Activated gamma-delta T cell treated with anti-CD3 and anti-CD28 coated beads, Interleukin-2, amount 50 U/mL, for 16 hours (primary cell): Measurements from ENCODE around the gene PDPK1.
"Not testable (repeated sequence)": the region's sequence is repeated elsewhere in the genome, so short reads cannot be mapped to it uniquely, and the experiment has no call there.

Experiments
- DNase-seq: peaks from one replicate; pipeline ENCODE4 v3.0.0-alpha.2; 2020; ENCODE audit warnings: low read depth

Gene PDPK1

DNA sequence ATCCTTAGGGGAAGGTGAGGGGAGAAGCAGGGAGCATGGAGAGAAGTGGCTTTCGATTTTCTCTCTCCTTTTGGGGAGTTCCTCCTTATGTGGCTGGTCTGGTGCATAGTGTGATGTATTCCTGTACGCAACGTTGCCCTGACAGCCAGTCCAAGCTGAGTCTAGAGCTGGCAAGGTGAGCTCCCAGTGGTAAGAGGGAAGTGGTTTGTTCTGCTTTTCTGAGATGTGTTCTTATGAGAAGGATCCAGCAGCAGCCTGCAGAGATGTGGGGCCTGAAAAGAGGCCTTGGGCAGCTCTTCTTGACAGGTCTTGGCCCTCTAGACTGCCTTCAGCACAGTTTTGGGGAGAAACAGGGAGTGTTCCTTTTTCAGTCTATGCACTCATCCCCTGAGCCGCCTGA is 3.1 kb downstream of the PDPK1 start:
- DNase-seq: not testable (repeated sequence)

DNA sequence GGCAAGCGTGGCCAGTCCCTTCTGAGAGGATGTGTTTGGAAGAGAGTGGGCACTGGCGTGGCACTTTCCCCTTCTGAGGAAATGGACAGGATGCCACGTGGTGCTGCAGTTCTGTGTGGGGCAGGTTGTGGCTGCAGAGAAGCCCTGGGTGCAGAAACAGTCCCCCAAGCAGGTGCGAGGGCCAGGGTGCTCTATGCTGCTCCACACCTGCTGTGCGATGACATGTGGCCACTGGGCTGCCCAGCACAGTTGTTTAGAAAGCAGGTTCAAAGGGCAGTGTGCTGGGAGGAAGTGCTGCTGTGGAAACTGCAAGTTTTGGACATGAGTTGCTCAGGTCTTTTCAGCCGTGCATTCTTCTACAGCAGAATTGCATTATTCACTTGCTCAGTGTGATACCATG is 3.6 kb downstream of the PDPK1 start:
- DNase-seq: not testable (repeated sequence)

DNA sequence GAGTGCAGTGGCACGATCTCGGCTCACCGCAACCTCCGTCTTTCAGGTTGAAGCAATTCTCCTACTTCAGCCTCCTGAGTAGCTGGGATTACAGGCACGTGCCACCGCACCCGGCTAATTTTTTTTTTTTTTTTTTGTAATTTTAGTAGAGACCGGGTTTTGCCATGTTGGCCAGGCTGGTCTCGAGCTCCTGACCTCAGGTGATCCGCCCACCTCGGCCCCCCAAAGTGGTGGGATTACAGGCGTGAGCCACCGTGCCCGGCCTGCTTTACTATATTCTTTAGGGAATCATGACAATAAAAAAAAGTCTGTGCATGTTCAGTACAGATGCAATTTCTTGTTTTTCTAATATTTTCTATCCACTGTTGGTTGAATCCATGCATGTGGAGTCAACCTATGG is 6.0 kb downstream of the PDPK1 start:
- DNase-seq: not testable (repeated sequence)

DNA sequence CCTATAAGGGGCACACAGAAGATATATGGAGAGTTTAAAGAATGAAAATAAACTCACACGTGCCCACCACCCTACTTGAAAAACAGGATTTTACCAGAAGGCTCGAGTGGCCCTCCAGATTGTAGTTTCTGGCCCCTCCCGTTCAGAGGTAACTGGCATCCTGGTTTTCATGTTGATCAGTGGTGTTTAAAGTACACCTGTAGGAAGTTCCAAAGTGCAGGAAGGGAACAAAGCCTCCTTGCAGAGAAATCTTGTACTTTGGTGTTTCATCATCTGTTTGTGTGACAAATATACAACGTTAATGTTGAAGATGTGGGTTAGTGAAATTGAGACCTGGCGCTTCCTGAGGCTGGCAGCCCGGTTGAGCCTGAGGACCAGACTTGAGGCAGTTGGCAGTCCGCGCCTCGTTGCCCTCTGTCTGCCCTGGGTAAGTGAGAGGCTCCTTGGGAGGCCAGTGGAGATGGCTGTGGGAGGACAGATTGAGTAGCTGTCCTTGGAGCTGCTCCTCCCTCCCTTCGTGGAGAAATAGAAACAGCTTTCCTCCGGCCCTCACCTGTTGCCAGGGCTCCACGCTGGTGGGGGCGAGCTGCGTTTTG is 12.6 kb downstream of the PDPK1 start:
- not testable (repeated sequence) for DNase-seq

DNA sequence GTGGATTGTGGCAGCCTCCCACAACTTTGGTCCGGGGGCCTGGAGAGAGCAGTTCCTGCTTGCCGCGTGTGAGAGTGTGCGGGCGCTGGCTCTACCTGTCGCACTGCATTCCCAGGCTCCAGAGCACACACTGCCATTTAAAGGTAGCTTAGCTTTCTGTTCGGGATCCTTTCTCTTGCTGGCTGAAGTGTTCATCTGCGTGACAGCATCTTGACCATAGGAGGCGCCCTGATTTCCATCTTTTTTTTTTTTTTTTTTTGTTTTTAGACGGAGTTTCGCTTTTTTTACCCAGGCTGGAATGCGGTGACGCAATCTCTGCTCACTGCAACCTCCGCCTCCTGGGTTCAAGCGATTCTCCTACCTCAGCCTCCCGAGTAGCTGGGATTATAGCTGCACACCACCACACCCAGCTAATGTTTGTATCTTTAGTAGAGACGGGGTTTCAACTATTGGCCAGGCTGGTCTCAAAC is 13.6 kb downstream of the PDPK1 start:
- not testable (repeated sequence) for DNase-seq

DNA sequence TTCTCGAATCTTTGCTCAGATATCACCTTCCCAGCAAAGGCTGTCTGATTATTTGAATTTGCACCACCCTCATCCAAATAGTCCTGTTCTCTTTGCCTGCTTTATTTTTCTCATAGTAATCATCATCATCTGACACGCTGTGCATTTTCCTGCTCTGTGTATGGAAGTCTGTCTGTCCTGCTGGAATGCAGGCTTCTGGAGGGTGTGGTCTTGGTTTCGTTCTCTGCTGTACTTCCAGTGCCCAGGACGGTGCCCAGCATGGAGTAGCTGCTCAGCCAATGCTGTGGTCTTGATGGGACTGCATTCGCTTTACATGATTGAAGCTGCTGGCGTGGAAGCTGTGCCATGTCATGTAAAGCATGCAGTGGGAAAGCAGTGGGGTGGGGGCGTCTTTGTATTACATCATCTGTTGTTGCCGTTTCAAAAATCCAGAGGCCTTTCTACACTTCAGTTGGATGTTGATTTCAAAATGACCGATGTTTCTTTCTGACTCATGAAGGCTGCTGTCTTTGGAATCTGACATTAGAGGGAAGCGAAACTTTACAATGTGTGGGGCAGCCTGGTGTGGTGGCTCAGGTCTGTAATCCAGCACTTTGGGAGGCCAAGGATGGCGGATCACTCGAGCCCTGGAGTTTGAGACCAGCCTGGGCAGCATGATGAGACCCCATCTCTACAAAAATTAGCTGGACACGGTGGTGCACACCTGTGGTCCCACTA is 17.0 kb downstream of the PDPK1 start:
- not testable (repeated sequence) for DNase-seq

DNA sequence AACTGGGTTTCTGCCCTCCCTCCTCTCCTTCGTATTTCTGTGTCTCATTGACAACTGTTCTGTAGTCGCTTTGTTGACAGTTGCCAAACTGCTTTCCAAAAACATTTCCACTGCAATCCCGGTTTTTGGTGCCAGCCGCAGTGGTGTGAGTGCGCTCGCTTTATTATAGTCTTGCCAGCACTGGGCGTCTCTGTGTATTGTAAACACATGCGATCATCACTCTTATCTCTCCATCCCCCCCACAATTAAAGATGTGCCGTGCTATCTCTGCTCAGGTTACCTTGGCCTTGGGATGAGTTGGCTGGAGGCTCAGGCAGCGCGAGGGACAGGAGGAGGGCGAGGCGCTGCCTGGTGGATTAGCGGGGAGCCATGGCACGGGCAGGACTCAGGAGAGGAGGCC is 19.3 kb downstream of the PDPK1 start:
- not testable (repeated sequence) for DNase-seq

DNA sequence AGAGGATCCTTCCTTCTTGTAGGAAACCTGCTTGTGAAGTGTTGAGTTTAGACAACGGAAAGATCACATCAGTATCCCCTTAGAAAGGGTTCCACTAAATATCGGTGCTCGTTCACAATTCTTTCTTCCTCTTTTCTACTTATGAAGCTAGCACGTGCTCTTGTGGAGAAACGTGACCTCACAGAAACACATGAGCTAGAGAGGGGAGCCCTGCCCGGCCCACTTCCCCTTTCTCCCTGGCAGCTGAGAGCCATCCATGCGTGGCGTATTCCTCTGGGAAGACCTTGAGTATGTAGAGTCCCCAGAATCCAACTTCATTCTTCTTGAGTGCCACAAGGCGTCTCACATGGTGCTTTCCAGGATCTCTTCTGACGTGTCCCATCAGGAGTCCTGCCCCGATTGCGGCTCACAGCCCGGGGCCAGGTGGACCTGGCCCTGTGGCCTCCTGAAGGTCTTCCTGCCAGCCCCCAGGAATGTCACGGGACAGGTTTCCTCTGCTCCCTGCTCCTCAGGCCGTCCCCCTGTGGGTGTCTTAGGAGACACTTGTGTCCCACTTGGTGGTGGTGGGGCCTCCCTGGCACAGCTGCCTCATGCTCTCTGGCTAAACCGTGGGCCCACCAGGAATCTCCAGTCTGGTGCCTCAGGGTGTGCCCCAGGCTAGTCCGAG is 22.4 kb downstream of the PDPK1 start:
- DNase-seq: not testable (repeated sequence)

DNA sequence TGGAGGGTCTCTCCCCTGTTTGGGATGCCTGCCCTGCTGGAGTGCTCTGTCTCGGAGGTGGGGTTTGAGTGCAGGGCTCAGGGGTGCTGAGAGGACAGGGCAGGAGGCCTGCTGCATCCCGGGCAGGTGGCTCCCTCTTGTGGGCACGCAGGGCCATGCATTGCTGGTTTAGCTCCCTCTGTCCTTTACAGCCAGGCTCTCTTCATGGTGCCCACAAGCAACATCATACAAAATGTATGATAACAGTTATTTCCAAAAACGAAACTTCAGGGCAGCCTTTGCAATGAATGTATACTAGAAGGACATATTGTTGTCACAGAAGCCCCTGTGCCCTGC is 22.9 kb downstream of the PDPK1 start:
- peak; percentile 39 for DNase-seq

DNA sequence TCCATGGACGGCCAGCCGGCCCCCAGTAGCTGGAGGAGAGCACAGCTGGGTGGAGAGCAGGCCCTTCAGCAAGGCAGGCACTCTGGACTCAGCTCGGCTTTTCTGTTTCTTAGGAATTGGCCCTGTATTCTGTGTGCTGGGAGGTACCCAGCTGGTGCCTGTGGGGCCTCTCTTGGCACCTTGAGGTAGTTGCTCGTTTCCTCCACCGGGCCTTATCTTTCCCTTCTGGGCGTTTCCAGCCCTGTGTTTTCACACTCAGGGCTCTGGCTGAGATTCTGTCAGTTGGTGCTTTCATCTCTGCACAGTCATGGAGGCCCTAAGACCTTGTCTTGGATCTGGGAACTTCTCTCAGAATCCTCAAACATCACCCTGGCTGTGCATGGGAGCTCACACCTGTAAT is 29.7 kb downstream of the PDPK1 start:
- DNase-seq: not testable (repeated sequence)

DNA sequence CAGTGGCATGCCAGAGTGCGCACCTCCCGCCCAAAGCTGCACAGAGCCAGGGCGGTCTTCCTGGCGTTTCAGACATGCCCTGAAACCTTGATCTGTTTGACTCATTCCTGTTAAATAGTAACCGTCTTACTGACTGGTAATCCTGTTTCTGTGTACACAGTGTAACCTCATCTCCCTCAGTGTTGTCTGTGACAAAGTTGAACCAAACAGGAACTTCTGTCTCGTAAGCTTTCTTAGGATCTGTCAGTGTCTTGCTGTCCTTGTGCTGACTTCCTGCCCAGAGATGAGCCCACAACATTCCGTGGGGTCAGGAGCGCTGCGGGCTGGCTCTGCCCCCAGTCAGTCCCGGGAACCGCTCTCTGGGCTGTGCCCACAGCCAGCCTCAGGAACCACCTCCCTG is 30.8 kb downstream of the PDPK1 start:
- DNase-seq: not testable (repeated sequence)

DNA sequence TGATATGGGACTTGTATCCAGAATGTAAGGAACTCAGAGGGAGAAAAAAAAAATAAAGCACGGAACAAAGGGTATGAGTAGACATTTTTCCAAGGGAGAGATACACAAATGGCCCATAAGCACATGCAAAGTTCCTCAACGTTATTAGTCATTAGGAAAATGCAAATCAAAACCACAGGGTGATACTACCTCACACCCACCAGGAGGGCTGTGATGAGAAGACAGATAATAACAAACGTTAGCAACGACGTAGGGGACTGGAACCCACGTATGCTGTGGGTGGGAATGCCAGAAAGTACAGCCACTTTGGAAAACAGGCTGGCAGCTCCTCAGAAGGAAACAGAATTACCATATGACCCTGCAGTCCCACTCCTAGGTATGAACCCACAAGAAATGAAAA is 34.9 kb downstream of the PDPK1 start:
- not testable (repeated sequence) for DNase-seq

DNA sequence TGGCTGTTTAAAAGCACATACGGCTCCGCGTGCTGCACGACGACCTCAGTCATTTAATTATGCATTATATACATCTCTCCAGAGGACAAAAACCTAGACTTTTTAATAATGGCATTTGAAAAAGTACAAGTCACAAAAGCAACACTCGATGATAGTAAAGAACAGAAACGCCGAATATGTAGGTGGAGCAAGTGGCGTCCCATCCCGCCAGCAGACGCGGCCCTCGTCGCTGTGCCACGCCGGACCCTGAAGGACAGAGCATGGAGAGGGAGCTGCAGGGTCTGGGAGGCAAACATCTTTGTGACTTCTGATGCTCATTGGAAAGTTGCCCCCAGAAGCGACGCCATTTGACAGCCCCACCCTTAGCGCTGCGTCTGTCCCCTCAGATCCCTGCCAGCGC is 38.0 kb downstream of the PDPK1 start:
- DNase-seq: not testable (repeated sequence)

DNA sequence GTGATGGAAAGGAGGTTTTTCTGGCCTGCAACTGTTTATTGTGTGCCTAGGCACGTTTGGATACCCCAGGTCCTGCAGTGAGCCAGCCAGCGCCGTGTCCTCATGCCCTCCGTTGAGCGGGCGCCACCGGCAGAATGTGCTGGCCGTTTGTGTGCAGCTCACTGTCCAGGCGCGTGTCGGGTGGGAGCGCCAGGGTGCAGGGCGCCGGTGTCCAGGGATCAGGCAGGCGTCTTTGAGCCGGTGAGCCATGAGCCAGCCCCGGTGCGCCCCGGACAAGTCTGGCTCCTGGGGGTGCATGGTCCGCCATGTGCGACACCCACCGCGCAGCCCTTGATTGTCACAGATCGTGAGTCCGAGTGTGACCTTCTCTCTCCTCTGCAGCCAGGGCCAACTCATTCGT is 39.2 kb downstream of the PDPK1 start:
- not testable (repeated sequence) for DNase-seq

DNA sequence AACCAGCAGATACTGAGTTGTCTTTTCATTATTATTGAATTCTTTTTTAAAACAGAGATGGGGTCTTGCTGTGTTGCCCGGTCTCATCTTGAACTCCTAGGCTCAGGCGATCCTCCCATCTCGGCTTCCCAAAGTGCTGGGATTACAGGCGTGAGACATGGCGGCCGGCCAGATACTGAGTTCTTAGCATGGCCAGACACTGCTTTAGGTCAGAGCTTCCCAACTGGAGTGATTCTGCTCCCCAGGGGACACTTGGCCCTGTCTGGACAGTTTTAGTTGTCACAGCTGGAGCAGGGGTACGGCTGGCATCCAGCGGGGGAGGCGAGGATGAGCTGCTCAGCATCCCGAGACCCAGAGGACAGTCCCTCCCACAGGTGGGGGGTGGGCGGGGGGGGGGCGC is 41.1 kb downstream of the PDPK1 start:
- not testable (repeated sequence) for DNase-seq

DNA sequence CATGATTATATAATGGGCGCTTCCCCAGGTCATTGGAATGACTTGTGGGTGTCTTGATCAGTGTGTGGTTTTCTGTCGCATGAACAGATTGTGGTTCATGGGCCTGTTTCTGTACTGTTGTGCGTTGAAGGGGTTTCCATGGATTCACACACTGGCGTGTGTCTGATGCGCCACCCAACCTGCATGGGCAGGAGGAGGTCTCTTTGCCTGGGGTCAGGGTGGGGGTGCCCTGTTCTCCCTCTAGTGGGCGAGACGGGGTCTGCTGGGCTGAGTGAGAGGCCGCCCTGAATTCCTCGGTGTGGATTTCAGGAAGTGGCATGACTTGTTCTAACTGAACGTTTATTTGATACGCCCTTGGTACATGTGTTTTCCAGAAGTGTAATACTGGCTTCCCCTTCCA is 42.3 kb downstream of the PDPK1 start:
- not testable (repeated sequence) for DNase-seq

DNA sequence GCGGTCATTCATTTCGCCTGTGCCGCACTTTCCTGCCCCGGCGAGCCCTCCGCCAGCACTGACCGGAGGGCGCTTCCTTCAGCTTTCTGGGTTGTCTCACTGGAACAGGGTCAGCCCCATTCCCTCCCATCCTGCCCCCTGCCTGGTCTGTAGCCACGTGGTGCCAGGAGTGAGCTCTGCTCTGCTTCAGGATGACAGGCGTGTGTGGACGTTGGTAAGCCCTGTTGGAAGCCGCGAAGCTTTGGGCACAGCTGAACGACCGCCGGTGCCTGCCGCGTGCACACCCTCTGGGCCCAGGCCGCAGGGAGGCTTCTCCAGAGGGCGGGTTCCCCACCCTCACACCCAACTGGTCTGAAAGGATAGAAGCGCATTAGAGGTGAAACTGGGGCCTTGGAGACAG is 43.0 kb downstream of the PDPK1 start:
- not testable (repeated sequence) for DNase-seq

DNA sequence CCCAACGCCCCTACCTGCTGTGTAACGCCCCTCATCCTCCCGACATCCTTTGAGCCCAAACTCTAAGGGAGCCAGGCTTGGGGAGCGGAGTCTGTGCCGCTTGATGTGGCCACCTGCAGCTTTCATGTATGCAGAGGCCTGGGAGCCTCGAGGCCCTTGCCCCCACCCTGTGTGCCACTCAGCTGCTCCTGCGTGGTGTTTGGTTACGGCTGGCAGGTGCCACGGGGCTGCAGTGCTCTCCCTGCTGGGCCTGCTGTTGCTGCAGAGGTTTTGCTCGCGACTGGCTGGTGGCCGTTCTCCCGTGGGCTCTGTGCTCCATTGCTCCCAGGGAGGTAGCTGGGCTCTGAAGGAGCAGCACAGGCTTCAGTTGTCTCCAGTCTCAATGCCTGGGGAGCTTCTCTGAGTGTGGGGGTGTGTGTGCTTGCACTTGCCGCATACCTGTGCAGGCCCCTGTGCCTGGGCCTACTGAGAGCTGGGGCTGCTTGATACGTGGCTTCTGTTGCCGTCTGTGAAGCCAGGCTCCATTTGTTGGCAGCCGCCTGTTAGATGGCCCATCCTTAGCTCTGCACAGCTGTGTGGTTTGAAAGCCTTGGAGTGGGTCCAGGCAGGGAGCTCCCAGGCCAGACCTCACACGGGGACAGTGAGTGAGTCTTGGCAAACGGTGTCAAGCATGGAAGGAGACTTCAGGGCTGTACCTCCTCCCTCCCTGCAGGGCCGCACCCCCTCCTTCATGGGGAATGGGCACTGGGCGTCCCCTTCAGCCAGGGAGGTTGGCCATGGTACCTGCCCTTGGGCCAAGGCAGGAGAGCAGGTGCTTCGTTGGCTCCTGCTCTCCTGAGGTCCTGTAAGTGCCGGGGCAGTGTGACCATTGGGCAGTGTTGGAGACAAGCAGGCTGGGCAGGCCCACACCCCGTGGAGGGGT is 47.2 kb downstream of the PDPK1 start:
- no peak for DNase-seq

DNA sequence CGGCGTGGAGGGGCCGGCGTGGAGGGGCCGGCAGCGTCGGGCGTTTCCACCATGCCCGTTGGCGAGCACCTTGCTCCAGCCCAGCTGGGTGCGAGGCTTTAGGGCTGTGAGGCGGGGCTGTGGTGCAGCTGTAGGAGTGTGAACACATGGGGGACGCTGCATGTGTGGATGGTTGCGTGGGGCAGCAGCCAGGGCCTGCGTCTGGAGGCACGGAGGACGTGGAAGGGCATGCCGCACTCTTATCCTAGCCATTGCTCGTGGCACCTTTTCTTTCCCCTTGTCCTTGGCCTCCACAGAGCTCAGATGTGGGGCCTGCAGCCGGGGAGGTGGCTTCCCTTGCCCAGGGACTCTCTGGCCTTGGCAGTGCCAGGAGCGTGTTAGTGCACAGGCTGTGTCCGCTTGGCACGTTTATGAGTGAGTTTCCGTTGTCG is 47.8 kb downstream of the PDPK1 start:
- no peak for DNase-seq

DNA sequence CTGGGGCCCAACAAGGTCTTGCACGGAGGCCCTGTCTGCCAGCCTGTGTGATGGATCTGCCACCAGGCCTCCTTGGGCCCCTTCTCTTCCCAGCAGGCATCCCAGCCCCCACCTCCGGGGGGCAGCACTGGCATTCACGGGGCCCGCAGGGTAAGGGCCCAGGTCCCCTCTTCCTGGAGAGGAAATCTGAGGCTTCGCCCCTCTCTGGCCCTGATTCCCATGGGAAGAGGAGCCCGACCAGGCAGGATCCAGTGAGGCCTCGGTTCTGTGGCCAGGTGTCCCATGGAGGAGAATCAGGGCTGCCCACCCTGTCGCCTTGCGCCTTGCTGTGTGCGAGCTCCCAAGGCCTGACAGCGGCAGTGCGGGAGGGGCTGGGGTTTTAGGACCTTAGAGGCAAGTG is 48.4 kb downstream of the PDPK1 start:
- no peak for DNase-seq

DNA sequence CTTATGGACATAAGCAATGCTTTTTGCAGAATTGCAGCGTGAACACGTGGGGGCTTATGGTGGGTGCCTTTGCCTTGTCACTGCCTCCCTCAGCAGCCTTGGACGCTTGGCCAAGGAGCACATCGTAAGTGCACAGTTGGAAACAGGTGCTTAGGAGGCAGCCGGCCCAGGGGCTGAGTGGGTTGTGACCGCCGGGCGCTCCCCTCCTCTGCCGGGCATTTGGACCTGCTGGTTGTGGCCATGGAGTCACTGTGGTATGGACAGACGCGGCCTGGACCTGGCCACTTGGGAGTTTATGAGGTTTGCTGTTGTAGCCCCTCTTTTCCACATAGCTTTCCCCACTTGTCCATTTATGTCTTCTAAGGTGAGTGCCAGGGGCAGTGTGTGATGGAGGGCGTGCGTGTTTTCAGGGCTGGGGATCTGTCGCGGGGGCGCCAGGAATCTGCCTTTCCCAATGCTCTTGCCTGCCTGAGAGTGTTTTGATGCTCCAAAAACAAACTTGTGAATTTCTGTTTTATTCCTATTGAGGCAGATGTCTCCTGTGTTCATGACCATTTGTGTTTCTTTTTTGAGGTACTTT is 49.2 kb downstream of the PDPK1 start:
- DNase-seq: no peak
